Suprapubic skin (tissue), 3 donors: Measurements from ENCODE around the gene NCAPG2.

Experiments
- POLR2A ChIP-seq, 2 donors: fragments of 450-650 bp; IDR thresholded peaks; one replicate each; pipeline ENCODE4 v1.6.1; 2017; ENCODE audit warnings: antibody characterized with exemption in 2 of 2, mild to moderate bottlenecking in 2 of 2, moderate library complexity in 2 of 2
- TF ChIP-seq, protein P1 (sequence below), 2 donors: fragments of 200-600 bp in 1 of 2; fragments of 450-650 bp in 1 of 2; sonication (generic) in 1 of 2; IDR thresholded peaks; one replicate each; pipeline ENCODE4 v1.5.1; 2016 to 2019; ENCODE audit warnings: antibody characterized with exemption in 2 of 2, mild to moderate bottlenecking in 1 of 2, moderate library complexity in 1 of 2

DNA sequence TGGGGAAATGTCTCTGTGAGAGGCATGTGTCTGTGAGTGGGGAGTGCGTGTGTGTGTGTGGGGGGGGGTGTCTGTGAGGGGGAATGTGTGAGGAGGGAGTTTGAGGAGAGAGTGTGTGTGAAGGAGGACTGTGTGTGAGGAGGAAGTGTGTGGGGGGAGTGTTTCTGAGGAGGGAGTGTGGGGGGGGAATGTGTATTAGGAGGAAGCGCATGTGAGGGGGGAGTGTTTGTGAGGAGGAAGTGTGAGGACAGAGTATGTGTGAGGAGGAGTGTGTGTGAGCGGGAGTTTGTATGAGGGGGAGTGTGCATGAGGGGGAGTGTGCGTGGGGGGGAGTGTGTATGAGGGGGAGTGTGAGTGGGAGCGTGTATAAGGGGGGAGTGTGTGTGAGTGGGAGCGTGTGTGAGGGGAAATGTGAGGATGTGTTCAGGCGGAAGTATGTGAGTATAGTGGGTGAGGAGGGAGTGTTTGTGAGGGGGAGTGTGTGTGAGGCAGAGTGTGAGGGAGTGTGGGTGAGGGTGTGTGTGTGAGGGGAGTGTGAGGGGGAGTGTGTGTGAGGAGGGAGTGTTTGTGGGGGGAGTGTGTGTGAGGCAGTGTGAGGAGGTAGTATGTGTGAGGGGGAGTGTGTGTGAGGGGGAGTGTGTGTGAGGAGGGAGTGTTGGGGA is 95.2 kb downstream of the NCAPG2 start:
- TF ChIP-seq, protein P1, sequence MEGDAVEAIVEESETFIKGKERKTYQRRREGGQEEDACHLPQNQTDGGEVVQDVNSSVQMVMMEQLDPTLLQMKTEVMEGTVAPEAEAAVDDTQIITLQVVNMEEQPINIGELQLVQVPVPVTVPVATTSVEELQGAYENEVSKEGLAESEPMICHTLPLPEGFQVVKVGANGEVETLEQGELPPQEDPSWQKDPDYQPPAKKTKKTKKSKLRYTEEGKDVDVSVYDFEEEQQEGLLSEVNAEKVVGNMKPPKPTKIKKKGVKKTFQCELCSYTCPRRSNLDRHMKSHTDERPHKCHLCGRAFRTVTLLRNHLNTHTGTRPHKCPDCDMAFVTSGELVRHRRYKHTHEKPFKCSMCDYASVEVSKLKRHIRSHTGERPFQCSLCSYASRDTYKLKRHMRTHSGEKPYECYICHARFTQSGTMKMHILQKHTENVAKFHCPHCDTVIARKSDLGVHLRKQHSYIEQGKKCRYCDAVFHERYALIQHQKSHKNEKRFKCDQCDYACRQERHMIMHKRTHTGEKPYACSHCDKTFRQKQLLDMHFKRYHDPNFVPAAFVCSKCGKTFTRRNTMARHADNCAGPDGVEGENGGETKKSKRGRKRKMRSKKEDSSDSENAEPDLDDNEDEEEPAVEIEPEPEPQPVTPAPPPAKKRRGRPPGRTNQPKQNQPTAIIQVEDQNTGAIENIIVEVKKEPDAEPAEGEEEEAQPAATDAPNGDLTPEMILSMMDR (IDR thresholded peaks at IDR 0.05): no peak
- no peak for TF ChIP-seq POLR2A (IDR thresholded peaks at IDR 0.05)
